Panc1 (cell line): ENCODE results near the gene RRP8. TPM values are rescaled to one million over a fixed set of nuclear protein-coding genes. Genes with fewer than 3 reads are reported as not detected.

Experiments
- ATAC-seq: fragments of 200-7000 bp; cut with Tn5 transposase; 2 replicates; pipeline ENCODE4 v1.9.1; 2020; ENCODE audit warnings: mild to moderate bottlenecking, moderate library complexity
- BruUV-seq: library from RNA; stranded (reverse); fragments of 400-500 nt; replicated peaks from 2 replicates; lab custom pipeline; 2021; lab: Mats Ljungman, UMichigan
- CTCF ChIA-PET: fragments of 300-600 bp; sonication (Branson Sonifier 250); formaldehyde crosslinking; loops from one replicate; lab custom pipeline; 2022; ENCODE audit warnings: antibody characterized with exemption; lab: Charles Lee
- POLR2A ChIA-PET: fragments of 300-600 bp; sonication (Branson Sonifier 250); formaldehyde crosslinking; loops from one replicate; lab custom pipeline; 2022; ENCODE audit warnings: antibody characterized with exemption; lab: Charles Lee
- DNase-seq: peaks from one replicate; pipeline ENCODE4 v3.0.0-alpha.2; 2010; ENCODE audit warnings: low read depth, low spot score
- H3K27ac ChIP-seq: 2 replicates; pipeline ENCODE4 v1.5.1; 2011; ENCODE audit warnings: mild to moderate bottlenecking, low read length, inconsistent platforms
- H3K27me3 ChIP-seq: fragments of 200-500 bp; sonication (Bioruptor generic); 2 replicates; pipeline ENCODE4 v1.6.0; 2014; ENCODE audit warnings: low read length, inconsistent platforms; ENCODE audit not compliant: control insufficient read depth, insufficient read depth
- H3K36me3 ChIP-seq: fragments of 200-500 bp; sonication (Bioruptor generic); 2 replicates; pipeline ENCODE4 v1.5.1; 2014; ENCODE audit warnings: inconsistent platforms, mild to moderate bottlenecking, low read length, moderate library complexity; ENCODE audit not compliant: control insufficient read depth, insufficient read depth
- H3K4me1 ChIP-seq: 2 replicates; pipeline ENCODE4 v1.5.1; 2011; ENCODE audit warnings: inconsistent platforms, mild to moderate bottlenecking, low read length, moderate library complexity; ENCODE audit not compliant: control insufficient read depth, insufficient read depth
- H3K4me3 ChIP-seq, 2 experiments: 2 replicates each; pipeline ENCODE4 v1.5.1; 2011 to 2012; ENCODE audit warnings: low read depth in 2 of 2, low read length in 2 of 2, mild to moderate bottlenecking in 2 of 2, inconsistent platforms in 1 of 2, moderate library complexity in 1 of 2
- H3K9me3 ChIP-seq: fragments of 200-500 bp; sonication (Bioruptor generic); 2 replicates; pipeline ENCODE4 v1.5.1; 2014; ENCODE audit warnings: low read depth, mild to moderate bottlenecking, inconsistent platforms, low read length, moderate library complexity; ENCODE audit not compliant: control insufficient read depth, insufficient read depth
- POLR2AphosphoS5 ChIP-seq: IDR thresholded peaks from 2 replicates; pipeline ENCODE4 v1.6.1; 2012; ENCODE audit warnings: mild to moderate bottlenecking, low read depth, low read length, moderate library complexity
- SIN3A ChIP-seq: IDR thresholded peaks from 2 replicates; pipeline ENCODE4 v1.6.1; 2012; ENCODE audit warnings: low read depth, mild to moderate bottlenecking, low read length, moderate library complexity, borderline replicate concordance; ENCODE audit not compliant: insufficient read depth
- TCF7L2 ChIP-seq: IDR thresholded peaks from 2 replicates; pipeline ENCODE4 v1.6.1; 2011; ENCODE audit warnings: mild to moderate bottlenecking, low read depth, low read length, inconsistent platforms
- in situ Hi-C: cut with HindIII; loops from 2 replicates; pipeline ENCODE4 v1.10.0; 2016; ENCODE audit warnings: low sequenced_read_pairs, low pct_unique_long_range_greater_than_20kb
- intact Hi-C: fragments of 100-400 bp; cut with micrococcal nuclease; formaldehyde crosslinking; loops from one replicate; pipeline ENCODE4 v1.10.0; 2022; ENCODE audit not compliant: unreplicated experiment
- total RNA-seq: library from RNA; stranded (reverse); gene quantifications from one replicate; pipeline ENCODE4 v1.2.1, GENCODE V29; 2021; ENCODE audit not compliant: unreplicated experiment
- TF ChIP-seq, protein P1 (sequence below): fragments of 450-650 bp; IDR thresholded peaks from 2 replicates; pipeline ENCODE4 v1.5.1; 2017; ENCODE audit warnings: mild to moderate bottlenecking
- TF ChIP-seq, protein P2 (sequence below), 2 experiments: IDR thresholded peaks; 2 replicates each; pipeline ENCODE4 v1.6.1; 2011 to 2012; ENCODE audit warnings: low read depth in 2 of 2, control low read depth in 1 of 2, low read length in 1 of 2, mild to moderate bottlenecking in 1 of 2, moderate library complexity in 1 of 2; ENCODE audit not compliant: insufficient read depth in 1 of 2

Gene RRP8
- total RNA-seq, 1 experiment from 2014 or later: 23.1 TPM

DNA sequence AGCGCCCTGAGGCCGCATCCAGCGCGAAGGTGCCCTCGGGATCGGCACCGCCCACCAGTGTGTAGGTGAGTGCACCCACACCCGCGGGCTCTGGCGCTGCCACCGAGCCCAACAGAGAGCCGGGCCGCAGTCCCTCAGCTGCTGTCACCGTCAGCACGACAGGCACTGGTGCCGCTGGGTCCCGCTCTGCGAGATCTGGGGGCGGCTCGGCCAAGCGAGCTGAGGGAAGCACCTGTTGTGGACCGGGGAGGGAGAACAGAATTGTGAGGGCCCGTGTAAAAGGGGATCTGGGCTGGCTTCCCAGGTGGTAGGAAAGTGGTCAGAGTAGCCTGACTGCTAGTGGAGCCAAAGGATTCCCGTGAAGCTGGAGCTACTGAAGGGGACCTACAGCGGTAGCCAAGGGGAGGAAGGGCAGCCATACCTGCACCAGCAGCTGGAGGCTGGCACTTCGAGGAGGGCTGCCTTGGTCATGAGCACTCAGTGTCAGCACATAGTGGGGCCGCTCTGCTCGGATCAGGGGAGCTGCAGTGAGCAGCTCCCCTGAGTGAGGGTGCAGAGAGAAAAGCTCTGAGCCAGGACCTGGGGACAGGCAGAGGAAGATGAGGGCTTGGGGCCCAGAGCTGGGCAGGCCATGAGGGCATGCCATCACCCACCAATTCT is 27.3 kb upstream of the RRP8 start:
- POLR2A ChIA-PET: interaction anchor here (0.6 kb wide), 1 partner anchor 241 kb away, joined by 9 read pairs; the partner anchor contains the start of gene SMPD1
- in situ Hi-C loops: no loop called here
- intact Hi-C loops: no loop called here

DNA sequence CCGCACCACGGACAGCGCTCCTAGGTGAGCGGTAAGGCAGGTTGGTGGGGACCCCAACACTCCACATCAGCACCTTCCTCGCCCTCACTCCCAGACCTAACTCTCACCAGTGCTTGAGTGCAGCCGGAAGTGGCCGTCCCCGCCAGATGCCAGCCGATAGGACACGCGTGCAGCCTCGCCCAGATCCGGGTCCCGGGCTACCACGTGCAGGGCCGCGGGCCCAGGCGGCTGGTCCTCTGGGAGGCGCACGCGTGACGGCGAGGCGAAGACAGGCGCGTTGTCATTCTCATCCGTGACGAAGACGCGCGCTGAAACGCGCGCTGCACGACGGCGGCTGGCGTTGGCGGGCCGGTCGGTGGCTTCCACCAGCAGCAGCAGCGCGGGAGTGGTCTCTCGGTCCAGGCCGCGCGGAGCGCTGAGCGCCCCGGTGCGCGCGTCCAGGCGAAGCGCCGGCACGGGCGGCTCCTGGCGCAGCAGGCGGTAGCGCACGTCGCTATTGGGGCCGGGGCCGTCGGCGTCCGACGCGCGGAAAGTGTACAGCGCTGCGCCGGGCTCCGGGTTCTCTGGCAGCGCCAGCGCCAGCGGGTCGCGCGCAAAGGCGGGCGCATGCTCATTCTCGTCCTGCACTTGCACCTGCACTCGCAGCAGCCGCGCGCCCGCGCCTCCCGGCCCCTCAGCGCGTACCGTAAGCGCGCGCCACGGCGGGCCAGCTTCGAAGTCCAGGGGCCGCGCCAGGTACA is 26.6 kb upstream of the RRP8 start:
- DNase-seq (no peak), ATAC-seq (peak; percentile 48)
- intact Hi-C loops: no loop called here
- Histone ChIP-seq H3K27me3 (peaks cover 7% of the 10 kb centered on the region), H3K4me1 (peaks cover under 1% of the 10 kb centered on the region), H3K27ac (no peak overlapping the region), H3K36me3 (no peaks in the 10 kb centered on the region), H3K4me3 (peak overlapping the region; percentile 29 to 33), H3K9me3 (no peaks in the 10 kb centered on the region)
- no TSS peak for BruUV-seq
- CTCF ChIA-PET: no interaction called here
- in situ Hi-C loops: no loop called here
- POLR2A ChIA-PET: no interaction called here
- TF ChIP-seq, protein P1, sequence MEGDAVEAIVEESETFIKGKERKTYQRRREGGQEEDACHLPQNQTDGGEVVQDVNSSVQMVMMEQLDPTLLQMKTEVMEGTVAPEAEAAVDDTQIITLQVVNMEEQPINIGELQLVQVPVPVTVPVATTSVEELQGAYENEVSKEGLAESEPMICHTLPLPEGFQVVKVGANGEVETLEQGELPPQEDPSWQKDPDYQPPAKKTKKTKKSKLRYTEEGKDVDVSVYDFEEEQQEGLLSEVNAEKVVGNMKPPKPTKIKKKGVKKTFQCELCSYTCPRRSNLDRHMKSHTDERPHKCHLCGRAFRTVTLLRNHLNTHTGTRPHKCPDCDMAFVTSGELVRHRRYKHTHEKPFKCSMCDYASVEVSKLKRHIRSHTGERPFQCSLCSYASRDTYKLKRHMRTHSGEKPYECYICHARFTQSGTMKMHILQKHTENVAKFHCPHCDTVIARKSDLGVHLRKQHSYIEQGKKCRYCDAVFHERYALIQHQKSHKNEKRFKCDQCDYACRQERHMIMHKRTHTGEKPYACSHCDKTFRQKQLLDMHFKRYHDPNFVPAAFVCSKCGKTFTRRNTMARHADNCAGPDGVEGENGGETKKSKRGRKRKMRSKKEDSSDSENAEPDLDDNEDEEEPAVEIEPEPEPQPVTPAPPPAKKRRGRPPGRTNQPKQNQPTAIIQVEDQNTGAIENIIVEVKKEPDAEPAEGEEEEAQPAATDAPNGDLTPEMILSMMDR: no peak
- TF ChIP-seq, protein P2, sequence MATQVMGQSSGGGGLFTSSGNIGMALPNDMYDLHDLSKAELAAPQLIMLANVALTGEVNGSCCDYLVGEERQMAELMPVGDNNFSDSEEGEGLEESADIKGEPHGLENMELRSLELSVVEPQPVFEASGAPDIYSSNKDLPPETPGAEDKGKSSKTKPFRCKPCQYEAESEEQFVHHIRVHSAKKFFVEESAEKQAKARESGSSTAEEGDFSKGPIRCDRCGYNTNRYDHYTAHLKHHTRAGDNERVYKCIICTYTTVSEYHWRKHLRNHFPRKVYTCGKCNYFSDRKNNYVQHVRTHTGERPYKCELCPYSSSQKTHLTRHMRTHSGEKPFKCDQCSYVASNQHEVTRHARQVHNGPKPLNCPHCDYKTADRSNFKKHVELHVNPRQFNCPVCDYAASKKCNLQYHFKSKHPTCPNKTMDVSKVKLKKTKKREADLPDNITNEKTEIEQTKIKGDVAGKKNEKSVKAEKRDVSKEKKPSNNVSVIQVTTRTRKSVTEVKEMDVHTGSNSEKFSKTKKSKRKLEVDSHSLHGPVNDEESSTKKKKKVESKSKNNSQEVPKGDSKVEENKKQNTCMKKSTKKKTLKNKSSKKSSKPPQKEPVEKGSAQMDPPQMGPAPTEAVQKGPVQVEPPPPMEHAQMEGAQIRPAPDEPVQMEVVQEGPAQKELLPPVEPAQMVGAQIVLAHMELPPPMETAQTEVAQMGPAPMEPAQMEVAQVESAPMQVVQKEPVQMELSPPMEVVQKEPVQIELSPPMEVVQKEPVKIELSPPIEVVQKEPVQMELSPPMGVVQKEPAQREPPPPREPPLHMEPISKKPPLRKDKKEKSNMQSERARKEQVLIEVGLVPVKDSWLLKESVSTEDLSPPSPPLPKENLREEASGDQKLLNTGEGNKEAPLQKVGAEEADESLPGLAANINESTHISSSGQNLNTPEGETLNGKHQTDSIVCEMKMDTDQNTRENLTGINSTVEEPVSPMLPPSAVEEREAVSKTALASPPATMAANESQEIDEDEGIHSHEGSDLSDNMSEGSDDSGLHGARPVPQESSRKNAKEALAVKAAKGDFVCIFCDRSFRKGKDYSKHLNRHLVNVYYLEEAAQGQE (IDR thresholded peaks at IDR 0.05; ENCODE audit: insufficient read depth in 1 of 2, low read depth in 2 of 2, low read length in 1 of 2): peak in 1 of 2 experiments; percentile 85; a peak in 2 of 4 replicates

More for the DNA sequence above, 27.3 kb upstream of the RRP8 start:
- peak; percentile 15 for ATAC-seq
- CTCF ChIA-PET: interaction anchor here (1.2 kb wide), 1 partner anchor 53 kb away, joined by 3 read pairs; the partner anchor contains the start of gene MRPL17
- Histone ChIP-seq H3K9me3 (no peaks in the 10 kb centered on the region), H3K36me3 (no peaks in the 10 kb centered on the region), H3K4me3 (peak overlapping the region; percentile 29 to 33), H3K27ac (no peak overlapping the region), H3K27me3 (peaks cover 7% of the 10 kb centered on the region), H3K4me1 (peaks cover 8% of the 10 kb centered on the region)
- BruUV-seq: no TSS peak
- no peak for DNase-seq
- TF ChIP-seq TCF7L2 (no peak), SIN3A (no peak), POLR2AphosphoS5 (no peak)
- TF ChIP-seq, protein P1: no peak
- TF ChIP-seq, protein P2 (IDR thresholded peaks at IDR 0.05; ENCODE audit: insufficient read depth in 1 of 2, low read depth in 2 of 2, low read length in 1 of 2): no peak
